ENCODE results near the gene PCCA. TPM values are rescaled to one million over a fixed set of nuclear protein-coding genes. Genes with fewer than 3 reads are reported as not detected.
"Not testable (repeated sequence)": the region's sequence is repeated elsewhere in the genome, so short reads cannot be mapped to it uniquely, and the experiment has no call there.

The PCCA gene
- total RNA-seq, 1 donor from 2014 or later: 9.7 TPM

- intact Hi-C loops (cut with micrococcal nuclease): no loop called here
- no peaks in the 10 kb centered on the region for H3K9me3 Mint-ChIP-seq
- H3K4me1 Mint-ChIP-seq (ENCODE audit: low read depth): no peaks in the 10 kb centered on the region
- DNase-seq (ENCODE audit: low spot score): no peak
- H3K27ac Mint-ChIP-seq: no peak overlapping the region
- no peaks in the 10 kb centered on the region for H3K36me3 Mint-ChIP-seq (ENCODE audit: low read depth)
- peaks cover 1% of the 10 kb centered on the region for H3K27me3 Mint-ChIP-seq (ENCODE audit: insufficient read depth)
- no peak overlapping the region for H3K4me3 Mint-ChIP-seq
These were observed 463.9 kb downstream of the PCCA start for GRCh38 chr13:100552755-100553154.

GRCh38 chr13:100559886-100560285, 471.0 kb downstream of the PCCA start:
- peaks cover 5% of the 10 kb centered on the region for H3K27me3 Mint-ChIP-seq (ENCODE audit: insufficient read depth)
- intact Hi-C loops (cut with micrococcal nuclease): no loop called here
- no peak overlapping the region for H3K4me3 Mint-ChIP-seq
- no peak for DNase-seq (ENCODE audit: low spot score)
- no peaks in the 10 kb centered on the region for H3K4me1 Mint-ChIP-seq (ENCODE audit: low read depth)
- no peaks in the 10 kb centered on the region for H3K9me3 Mint-ChIP-seq
- peaks cover 2% of the 10 kb centered on the region for H3K36me3 Mint-ChIP-seq (ENCODE audit: low read depth)
- H3K27ac Mint-ChIP-seq: no peak overlapping the region

GRCh38 chr13:100560498-100561157, 471.7 kb downstream of the PCCA start:
- Mint-ChIP-seq H3K9me3 (no peaks in the 10 kb centered on the region), H3K27ac (no peak overlapping the region), H3K27me3 (ENCODE audit: insufficient read depth) (peaks cover 5% of the 10 kb centered on the region), H3K4me1 (ENCODE audit: low read depth) (no peaks in the 10 kb centered on the region), H3K36me3 (ENCODE audit: low read depth) (peaks cover 3% of the 10 kb centered on the region), H3K4me3 (no peak overlapping the region)
- intact Hi-C loops (cut with micrococcal nuclease): no loop called here
- DNase-seq (ENCODE audit: low spot score): no peak

- Mint-ChIP-seq H3K27ac (no peak overlapping the region), H3K9me3 (no peaks in the 10 kb centered on the region), H3K4me3 (no peak overlapping the region), H3K27me3 (ENCODE audit: insufficient read depth) (peaks cover 5% of the 10 kb centered on the region), H3K4me1 (ENCODE audit: low read depth) (no peaks in the 10 kb centered on the region), H3K36me3 (ENCODE audit: low read depth) (peaks cover 4% of the 10 kb centered on the region)
- intact Hi-C loops (cut with micrococcal nuclease): no loop called here
- no peak for DNase-seq (ENCODE audit: low spot score)
These were observed 472.2 kb downstream of the PCCA start for GRCh38 chr13:100561158-100561499.

- Mint-ChIP-seq H3K4me1 (ENCODE audit: low read depth) (no peaks in the 10 kb centered on the region), H3K27ac (no peak overlapping the region), H3K27me3 (ENCODE audit: insufficient read depth) (peaks cover 5% of the 10 kb centered on the region), H3K4me3 (no peak overlapping the region), H3K36me3 (ENCODE audit: low read depth) (peaks cover 4% of the 10 kb centered on the region), H3K9me3 (no peaks in the 10 kb centered on the region)
- intact Hi-C loops (cut with micrococcal nuclease): no loop called here
- DNase-seq (ENCODE audit: low spot score): no peak
These were observed 472.8 kb downstream of the PCCA start for GRCh38 chr13:100561599-100562204.

- H3K4me1 Mint-ChIP-seq (ENCODE audit: low read depth): no peaks in the 10 kb centered on the region
- no peak overlapping the region for H3K4me3 Mint-ChIP-seq
- no peaks in the 10 kb centered on the region for H3K9me3 Mint-ChIP-seq
- H3K36me3 Mint-ChIP-seq (ENCODE audit: low read depth): peaks cover 4% of the 10 kb centered on the region
- H3K27me3 Mint-ChIP-seq (ENCODE audit: insufficient read depth): no peaks in the 10 kb centered on the region
- H3K27ac Mint-ChIP-seq: no peak overlapping the region
- DNase-seq (ENCODE audit: low spot score): no peak
- intact Hi-C loops (cut with micrococcal nuclease): no loop called here
These were observed 474.9 kb downstream of the PCCA start for GRCh38 chr13:100563779-100564178.

GRCh38 chr13:100564444-100565223, 475.7 kb downstream of the PCCA start:
- no peak overlapping the region for H3K4me3 Mint-ChIP-seq
- H3K36me3 Mint-ChIP-seq (ENCODE audit: low read depth): peaks cover 4% of the 10 kb centered on the region
- no peaks in the 10 kb centered on the region for H3K4me1 Mint-ChIP-seq (ENCODE audit: low read depth)
- intact Hi-C loops (cut with micrococcal nuclease): no loop called here
- no peak for DNase-seq (ENCODE audit: low spot score)
- H3K9me3 Mint-ChIP-seq: no peaks in the 10 kb centered on the region
- H3K27ac Mint-ChIP-seq: no peak overlapping the region
- no peaks in the 10 kb centered on the region for H3K27me3 Mint-ChIP-seq (ENCODE audit: insufficient read depth)

- H3K4me3 Mint-ChIP-seq: no peak overlapping the region
These were observed 476.4 kb downstream of the PCCA start for GRCh38 chr13:100565286-100565685.

GRCh38 chr13:100566543-100566942, 477.6 kb downstream of the PCCA start:
- Mint-ChIP-seq H3K36me3 (ENCODE audit: low read depth) (peaks cover 4% of the 10 kb centered on the region), H3K4me1 (ENCODE audit: low read depth) (no peaks in the 10 kb centered on the region), H3K27ac (no peak overlapping the region), H3K27me3 (ENCODE audit: insufficient read depth) (no peaks in the 10 kb centered on the region), H3K4me3 (no peak overlapping the region), H3K9me3 (no peaks in the 10 kb centered on the region)
- intact Hi-C loops (cut with micrococcal nuclease): no loop called here
- no peak for DNase-seq (ENCODE audit: low spot score)

More at GRCh38 chr13:100565286-100565685, 476.4 kb downstream of the PCCA start:
- intact Hi-C loops (cut with micrococcal nuclease): no loop called here
- no peaks in the 10 kb centered on the region for H3K27me3 Mint-ChIP-seq (ENCODE audit: insufficient read depth)
- peaks cover 4% of the 10 kb centered on the region for H3K36me3 Mint-ChIP-seq (ENCODE audit: low read depth)
- H3K27ac Mint-ChIP-seq: no peak overlapping the region
- no peaks in the 10 kb centered on the region for H3K9me3 Mint-ChIP-seq
- no peaks in the 10 kb centered on the region for H3K4me1 Mint-ChIP-seq (ENCODE audit: low read depth)
- DNase-seq (ENCODE audit: low spot score): no peak

GRCh38 chr13:100573121-100573520, 484.2 kb downstream of the PCCA start:
- peaks cover 6% of the 10 kb centered on the region for H3K36me3 Mint-ChIP-seq (ENCODE audit: low read depth)
- DNase-seq (ENCODE audit: low spot score): peak; percentile 56
- no peaks in the 10 kb centered on the region for H3K27me3 Mint-ChIP-seq (ENCODE audit: insufficient read depth)
- intact Hi-C loops (cut with micrococcal nuclease): loop anchor here (1.0 to 5.0 kb wide), 4 partner anchors 15 to 554 kb away; partner anchors contain the start of gene GGACT
- peaks cover 24% of the 10 kb centered on the region for H3K4me1 Mint-ChIP-seq (ENCODE audit: low read depth)
- no peak overlapping the region for H3K27ac Mint-ChIP-seq
- no peak overlapping the region for H3K4me3 Mint-ChIP-seq
- H3K9me3 Mint-ChIP-seq: no peaks in the 10 kb centered on the region

- H3K27ac Mint-ChIP-seq; DNase-seq (ENCODE audit: low spot score); H3K27me3 Mint-ChIP-seq (ENCODE audit: insufficient read depth); H3K9me3 Mint-ChIP-seq; H3K4me3 Mint-ChIP-seq; intact Hi-C loops (cut with micrococcal nuclease): not testable (repeated sequence)
- peaks cover 41% of the 10 kb centered on the region for H3K4me1 Mint-ChIP-seq (ENCODE audit: low read depth)
- H3K36me3 Mint-ChIP-seq (ENCODE audit: low read depth): peaks cover 12% of the 10 kb centered on the region
These were observed 488.3 kb downstream of the PCCA start for GRCh38 chr13:100577239-100577638.

All from activated T-helper 1 cell treated with anti-CD3 and anti-CD28 coated beads, Interleukin-12 subunit alpha, Interleukin-12 subunit beta, Interleukin-2, Interleukin-4 antibody, amounts not matched to agents 30 ng/mL and 10 ng/mL and 1 ng/mL, durations not matched to agents 14 hours and 24 hours and 36 hours (primary cell).